Right renal pelvis (tissue), 4 donors: Measurements from ENCODE around the gene TSPAN33. TPM values are rescaled to one million over a fixed set of nuclear protein-coding genes. Genes with fewer than 3 reads are reported as not detected.
A peak's percentile ranks its signal among the peaks of the same experiment; 100 is the strongest.
"Not testable (repeated sequence)": the region's sequence is repeated elsewhere in the genome, so short reads cannot be mapped to it uniquely, and the experiment has no call there.

Experiments
- DNase-seq, 4 donors: peaks; one replicate each; pipeline ENCODE4 v3.0.0-alpha.2; 2013; ENCODE audit warnings: low read depth in 4 of 4, low spot score in 3 of 4, missing footprints in 1 of 4
- polyA plus RNA-seq, 4 donors: library from polyadenylated mRNA; unstranded; fragments of 120-200 nt; gene quantifications; one replicate each; pipeline ENCODE4 v1.2.1, GENCODE V29; 2013; ENCODE audit not compliant: insufficient read length in 4 of 4

The TSPAN33 gene
- polyA plus RNA-seq, 4 donors: 64.4 to 77.0 (median 72.6) TPM

DNA sequence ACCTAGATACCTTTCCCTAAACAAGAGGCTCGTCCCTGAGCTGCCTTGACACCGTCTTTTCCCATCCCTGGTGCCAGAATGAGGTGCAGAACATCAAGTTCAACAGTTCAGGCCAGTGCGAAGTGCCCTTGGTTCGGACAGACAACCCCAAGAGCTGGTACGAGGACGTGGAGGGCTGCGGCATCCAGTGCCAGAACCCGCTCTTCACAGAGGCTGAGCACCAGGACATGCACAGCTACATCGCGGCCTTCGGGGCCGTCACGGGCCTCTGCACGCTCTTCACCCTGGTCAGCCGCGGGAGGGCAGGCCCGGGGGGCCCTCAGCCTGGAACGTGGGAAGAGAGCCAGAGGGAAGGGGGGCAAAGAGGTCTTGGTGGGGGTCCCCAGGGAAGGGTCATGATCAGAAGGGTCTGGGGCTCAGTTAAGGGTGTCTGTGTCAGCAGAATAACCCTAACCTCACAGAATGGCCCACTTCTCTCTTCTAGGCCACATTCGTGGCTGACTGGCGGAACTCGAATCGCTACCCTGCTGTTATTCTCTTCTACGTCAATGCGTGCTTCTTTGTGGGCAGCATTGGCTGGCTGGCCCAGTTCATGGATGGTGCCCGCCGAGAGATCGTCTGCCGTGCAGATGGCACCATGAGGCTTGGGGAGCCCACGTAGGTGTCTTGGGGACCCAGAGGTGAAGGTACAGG lies 60.8 kb downstream of the TSPAN33 start:
- no peak for DNase-seq

DNA sequence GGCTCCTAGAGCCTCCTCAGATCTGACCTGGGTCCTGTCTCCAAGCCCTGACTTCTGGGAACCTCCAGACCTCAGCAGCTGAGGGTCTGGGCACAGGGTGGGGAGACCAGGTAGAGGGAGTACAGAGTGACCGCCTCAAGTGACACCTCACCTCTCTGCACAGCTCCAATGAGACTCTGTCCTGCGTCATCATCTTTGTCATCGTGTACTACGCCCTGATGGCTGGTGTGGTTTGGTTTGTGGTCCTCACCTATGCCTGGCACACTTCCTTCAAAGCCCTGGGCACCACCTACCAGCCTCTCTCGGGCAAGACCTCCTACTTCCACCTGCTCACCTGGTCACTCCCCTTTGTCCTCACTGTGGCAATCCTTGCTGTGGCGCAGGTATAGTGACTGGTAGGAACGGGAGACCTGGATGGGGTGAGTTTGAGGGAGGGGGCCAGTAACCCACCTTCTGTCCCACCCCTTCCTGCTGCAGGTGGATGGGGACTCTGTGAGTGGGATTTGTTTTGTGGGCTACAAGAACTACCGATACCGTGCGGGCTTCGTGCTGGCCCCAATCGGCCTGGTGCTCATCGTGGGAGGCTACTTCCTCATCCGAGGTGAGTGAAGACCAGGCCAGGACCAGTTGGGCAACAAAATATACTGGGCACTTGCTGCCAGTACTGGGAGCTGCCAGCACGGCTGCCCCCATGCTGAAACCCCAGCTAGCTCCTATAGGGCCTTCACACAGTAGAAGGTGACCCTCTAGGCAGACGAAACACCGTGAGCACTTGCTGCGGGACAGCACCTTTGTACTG lies 61.7 kb downstream of the TSPAN33 start:
- DNase-seq: no peak

DNA sequence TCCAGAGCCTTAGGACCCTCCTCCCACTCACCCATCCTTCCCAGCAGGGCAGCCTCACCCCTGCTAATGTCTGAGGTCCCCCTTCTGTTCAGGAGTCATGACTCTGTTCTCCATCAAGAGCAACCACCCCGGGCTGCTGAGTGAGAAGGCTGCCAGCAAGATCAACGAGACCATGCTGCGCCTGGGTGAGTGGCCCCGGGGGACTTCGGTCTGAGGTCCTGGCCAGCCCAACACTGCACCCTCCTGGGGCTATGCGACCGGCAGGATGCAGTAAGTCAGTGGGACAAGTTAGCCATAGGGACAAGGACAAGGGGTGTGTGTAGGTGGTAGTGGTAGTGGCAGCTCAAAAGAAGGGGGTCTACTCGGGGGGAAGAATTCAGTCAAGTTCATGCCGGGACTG lies 64.2 kb downstream of the TSPAN33 start:
- no peak for DNase-seq

DNA sequence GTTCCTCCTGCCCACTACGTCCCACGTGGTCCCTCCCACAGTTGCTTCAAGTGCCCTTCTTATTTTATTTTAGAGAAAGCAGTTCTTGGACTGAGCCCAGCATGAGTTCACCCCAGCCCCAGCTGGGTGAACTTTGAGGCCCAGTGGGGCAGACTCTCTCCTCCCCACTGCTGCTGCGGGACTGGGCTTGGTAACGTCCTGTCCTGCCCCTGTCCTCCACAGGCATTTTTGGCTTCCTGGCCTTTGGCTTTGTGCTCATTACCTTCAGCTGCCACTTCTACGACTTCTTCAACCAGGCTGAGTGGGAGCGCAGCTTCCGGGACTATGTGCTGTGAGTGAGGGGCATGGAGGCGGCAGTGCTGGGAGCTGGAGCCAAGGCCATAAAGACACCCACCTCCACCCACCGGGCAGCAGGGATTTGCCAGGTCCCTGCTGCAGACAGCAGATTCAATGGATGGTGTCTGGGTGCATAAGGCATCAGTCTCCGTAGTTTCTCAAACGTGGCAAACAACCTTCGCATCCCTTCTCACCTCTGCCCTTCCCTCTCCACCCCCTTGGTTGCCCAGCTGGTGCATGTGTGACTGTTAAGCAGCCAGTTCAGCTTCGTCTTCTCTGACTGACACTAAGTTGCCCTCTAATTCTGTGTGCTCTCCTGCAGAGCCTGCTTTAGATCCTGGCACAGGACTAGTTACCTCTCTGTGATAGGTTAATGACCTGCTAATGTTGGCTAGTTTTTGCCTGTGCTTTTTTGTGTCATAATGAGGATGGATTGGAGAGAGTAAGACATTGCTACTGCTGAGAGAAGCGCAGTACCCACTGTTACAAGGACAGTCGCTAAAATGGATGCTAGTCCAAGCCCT lies 64.8 kb downstream of the TSPAN33 start:
- no peak for DNase-seq

DNA sequence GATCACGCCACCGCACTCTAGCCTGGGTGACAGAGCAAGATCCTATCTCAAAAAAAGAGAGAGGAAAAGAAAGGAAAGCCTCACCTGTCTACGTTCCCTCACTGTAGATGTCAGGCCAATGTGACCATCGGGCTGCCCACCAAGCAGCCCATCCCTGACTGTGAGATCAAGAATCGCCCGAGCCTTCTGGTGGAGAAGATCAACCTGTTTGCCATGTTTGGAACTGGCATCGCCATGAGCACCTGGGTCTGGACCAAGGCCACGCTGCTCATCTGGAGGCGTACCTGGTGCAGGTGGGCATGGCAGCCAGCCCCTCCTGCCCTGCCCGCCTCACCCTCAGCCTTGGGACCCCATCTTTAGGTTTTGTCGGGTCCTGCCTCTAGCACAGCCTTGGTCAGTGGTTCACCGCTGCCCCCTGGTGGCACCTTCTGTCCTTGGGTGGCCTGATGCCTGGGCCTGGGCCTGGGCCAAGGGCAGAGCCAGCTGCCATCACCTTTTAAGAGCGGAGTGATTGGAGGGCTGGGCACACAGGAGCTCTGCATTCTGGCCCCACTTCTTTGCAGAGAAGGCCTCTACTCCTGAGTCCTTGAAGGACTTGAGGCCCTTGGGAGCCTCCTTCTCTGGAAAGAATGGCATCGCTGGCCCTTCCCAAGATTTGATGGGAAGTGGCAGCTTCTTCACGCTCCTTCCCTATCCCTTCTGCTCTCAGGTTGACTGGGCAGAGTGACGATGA lies 65.9 kb downstream of the TSPAN33 start:
- peak in 1 of 4 donors; percentile 44 for DNase-seq

DNA sequence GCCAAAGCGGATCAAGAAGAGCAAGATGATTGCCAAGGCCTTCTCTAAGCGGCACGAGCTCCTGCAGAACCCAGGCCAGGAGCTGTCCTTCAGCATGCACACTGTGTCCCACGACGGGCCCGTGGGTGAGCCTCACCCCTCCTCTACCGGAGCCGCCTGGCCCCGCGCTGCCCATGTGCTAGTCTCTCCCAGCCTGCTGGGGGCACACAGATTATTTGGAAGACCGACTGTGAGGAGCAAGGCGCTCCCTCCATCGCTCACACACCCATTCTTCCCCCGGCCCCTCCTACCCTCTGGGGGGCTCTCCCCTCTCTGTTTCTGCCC lies 66.4 kb downstream of the TSPAN33 start:
- DNase-seq: no peak

DNA sequence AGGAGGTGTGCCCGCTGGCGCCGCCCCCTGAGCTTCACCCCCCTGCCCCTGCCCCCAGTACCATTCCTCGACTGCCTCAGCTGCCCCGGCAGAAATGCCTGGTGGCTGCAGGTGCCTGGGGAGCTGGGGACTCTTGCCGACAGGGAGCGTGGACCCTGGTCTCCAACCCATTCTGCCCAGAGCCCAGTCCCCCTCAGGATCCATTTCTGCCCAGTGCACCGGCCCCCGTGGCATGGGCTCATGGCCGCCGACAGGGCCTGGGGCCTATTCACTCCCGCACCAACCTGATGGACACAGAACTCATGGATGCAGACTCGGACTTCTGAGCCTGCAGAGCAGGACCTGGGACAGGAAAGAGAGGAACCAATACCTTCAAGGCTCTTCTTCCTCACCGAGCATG lies 67.6 kb downstream of the TSPAN33 start:
- no peak for DNase-seq

DNA sequence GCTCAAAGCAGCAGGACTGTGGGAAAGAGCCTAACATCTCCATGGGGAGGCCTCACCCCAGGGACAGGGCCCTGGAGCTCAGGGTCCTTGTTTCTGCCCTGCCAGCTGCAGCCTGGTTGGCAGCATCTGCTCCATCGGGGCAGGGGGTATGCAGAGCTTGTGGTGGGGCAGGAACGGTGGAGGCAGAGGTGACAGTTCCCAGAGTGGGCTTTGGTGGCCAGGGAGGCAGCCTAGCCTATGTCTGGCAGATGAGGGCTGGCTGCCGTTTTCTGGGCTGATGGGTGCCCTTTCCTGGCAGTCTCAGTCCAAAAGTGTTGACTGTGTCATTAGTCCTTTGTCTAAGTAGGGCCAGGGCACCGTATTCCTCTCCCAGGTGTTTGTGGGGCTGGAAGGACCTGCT lies 68.1 kb downstream of the TSPAN33 start:
- no peak for DNase-seq

DNA sequence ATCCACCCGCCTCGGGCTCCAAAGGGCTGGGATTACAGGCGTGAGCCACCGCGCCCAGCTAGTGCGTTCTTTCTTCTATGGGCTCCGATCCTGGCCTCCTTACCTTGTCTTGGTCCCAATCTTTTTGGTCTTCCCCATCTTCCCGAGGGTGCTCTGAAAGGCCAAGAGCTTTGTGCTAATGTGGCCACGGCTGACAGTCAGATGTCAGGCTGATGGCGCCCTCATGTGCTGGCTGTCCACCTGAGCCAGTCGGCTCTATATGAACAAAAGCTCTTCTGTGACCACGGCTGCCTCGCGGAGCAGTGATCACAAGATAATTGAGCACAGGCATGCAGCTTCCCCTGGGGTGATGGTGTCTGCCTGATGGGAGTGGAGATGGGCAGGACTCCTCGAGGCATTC lies 69.3 kb downstream of the TSPAN33 start:
- no peak for DNase-seq

DNA sequence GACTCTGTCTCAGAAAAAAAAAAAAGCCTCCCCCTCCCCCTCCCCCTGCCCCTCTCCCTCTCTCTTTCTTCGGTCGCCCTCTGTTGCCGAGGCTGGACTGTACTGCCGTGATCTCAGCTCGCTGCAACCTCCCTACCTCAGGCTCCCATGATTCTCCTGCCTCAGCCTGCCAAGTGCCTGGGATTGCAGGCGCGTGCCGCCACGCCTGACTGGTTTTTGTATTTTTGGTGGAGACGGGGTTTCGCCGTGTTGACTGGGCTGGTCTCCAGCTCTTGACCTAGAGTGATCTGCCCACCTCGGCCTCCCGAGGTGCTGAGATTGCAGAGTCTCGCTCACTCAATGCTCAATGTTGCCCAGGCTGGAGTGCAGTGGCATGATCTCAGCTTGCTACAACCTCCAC lies 71.2 kb downstream of the TSPAN33 start:
- DNase-seq: not testable (repeated sequence)

DNA sequence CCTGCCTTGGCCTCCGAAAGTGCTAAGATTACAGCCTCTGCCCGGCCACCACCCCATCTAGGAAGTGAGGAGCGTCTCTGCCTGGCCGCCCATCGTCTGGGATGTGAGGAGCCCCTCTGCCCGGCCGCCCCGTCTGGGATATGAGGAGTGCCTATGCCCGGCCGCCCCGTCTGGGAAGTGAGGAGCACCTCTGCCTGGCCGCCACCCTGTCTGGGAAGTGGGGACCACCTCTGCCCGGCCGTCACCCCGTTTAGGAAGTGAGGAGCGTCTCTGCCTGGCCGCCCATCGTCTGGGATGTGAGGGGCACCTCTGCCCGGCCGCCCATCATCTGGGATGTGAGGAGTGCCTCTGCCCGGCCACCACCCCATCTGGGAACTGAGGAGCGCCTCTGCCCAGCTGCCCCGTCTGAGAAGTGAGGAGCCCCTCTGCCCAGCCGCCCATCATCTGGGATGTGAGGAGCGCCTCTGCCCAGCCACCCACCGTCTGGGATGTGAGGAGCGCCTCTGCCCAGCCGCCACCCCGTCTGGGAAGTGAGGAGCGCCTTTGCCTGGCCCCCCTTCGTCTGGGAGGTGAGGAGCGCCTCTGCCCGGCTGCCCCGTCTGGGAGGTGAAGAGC lies 71.7 kb downstream of the TSPAN33 start:
- DNase-seq: not testable (repeated sequence)

DNA sequence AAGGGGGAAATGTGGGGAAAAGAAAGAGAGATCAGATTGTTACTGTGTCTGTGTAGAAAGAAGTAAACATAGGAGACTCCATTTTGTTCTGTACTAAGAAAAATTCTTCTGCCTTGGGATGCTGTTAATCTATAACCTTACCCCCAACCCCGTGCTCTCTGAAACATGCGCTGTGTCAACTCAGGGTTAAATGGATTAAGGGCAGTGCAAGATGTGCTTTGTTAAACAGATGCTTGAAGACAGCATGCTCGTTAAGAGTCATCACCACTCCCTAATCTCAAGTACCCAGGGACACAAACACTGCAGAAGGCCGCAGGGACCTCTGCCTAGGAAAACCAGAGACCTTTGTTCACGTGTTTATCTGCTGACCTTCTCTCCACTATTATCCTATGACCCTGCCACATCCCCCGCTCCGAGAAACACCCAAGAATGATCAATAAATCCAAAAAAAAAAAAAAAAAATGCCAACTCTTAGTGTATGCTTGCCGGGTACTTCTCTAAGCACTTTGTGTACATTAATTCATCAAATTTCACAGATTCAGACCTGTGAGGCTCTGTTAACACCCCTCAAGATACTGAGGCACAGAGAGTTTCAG lies 72.4 kb downstream of the TSPAN33 start:
- DNase-seq: not testable (repeated sequence)

DNA sequence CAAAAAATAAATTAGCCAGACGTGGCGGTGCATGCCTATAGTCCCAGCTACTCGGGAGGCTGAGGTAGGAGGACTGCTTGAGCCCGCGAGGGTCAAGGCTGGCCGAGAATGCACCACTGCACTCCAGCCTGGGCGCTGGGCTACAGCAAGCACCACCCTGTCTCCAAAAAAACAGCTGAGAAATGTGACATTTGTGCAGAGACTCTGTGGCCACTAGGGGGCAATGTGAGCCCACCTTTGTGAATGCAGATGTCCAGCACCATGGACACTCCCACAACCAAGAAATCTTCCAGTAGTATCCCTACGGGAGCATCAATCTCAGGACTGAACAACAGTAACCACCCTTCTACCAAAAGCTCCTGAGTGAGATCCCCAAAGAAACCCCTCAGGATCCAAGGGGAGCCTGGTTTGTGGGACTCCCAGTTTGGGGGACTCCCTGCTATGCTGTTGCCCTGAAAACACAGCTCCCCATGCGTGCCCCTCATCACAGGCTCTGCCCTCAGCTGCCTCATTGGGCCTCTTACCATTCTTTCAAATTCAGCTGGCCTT lies 74.1 kb downstream of the TSPAN33 start:
- peak in 3 of 4 donors; percentile 72 to 79 (median 73) for DNase-seq

DNA sequence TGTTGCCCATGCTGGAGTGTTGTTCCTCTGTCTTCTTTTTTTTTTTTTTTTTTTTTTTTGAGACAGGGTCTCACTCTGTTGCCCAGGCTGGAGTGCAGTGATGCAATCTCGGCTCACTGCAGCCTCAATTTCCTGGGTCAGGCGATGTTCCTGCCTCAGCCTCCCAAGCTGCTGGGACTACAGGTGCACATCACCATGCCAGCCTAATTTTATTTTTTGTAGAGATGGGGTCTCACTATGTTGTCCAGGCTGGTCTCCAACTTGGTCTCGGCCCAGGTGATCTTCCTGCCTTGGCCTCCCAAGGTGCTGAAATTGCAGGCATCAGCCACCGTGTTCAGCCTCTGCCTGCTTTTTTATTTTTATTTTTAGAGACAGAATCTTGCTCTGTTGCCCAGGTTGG lies 74.7 kb downstream of the TSPAN33 start:
- not testable (repeated sequence) for DNase-seq

Other genes starting within 250 kb of the TSPAN33 start
- gene KCP, start 234.0 kb upstream of the TSPAN33 start, polyA plus RNA-seq: 10 to 100 TPM; 14.0 to 25.1 (median 20.7) TPM
- gene IRF5, start 206.8 kb upstream of the TSPAN33 start, polyA plus RNA-seq: 10 to 100 TPM in 2 of 4 donors, 1 to 10 TPM in 2; 7.3 to 14.7 (median 11.0) TPM
- gene TNPO3, start 89.6 kb upstream of the TSPAN33 start, polyA plus RNA-seq: 10 to 100 TPM; 42.9 to 45.3 (median 43.7) TPM
- gene SMO, start 43.9 kb downstream of the TSPAN33 start, polyA plus RNA-seq: 100 to 1,000 TPM; 100 to 126 (median 109) TPM
- gene AHCYL2, start 80.3 kb downstream of the TSPAN33 start, polyA plus RNA-seq: 10 to 100 TPM; 24.3 to 29.9 (median 28.4) TPM